IPS-18c (cell line): Measurements from ENCODE around the gene CPTP.
A peak's percentile ranks its signal among the peaks of the same experiment; 100 is the strongest.

Experiments used
- H3K4me3 ChIP-seq: 2 replicates; pipeline ENCODE4 v1.7.0; 2013; ENCODE audit warnings: low read depth, mild to moderate bottlenecking, low read length, moderate library complexity; ENCODE audit not compliant: insufficient read depth
- H3K9me3 ChIP-seq: one replicate; pipeline ENCODE4 v1.6.1; 2013; ENCODE audit warnings: mild to moderate bottlenecking, low read length, moderate library complexity; ENCODE audit not compliant: control insufficient read depth, insufficient read depth

CPTP gene

DNA sequence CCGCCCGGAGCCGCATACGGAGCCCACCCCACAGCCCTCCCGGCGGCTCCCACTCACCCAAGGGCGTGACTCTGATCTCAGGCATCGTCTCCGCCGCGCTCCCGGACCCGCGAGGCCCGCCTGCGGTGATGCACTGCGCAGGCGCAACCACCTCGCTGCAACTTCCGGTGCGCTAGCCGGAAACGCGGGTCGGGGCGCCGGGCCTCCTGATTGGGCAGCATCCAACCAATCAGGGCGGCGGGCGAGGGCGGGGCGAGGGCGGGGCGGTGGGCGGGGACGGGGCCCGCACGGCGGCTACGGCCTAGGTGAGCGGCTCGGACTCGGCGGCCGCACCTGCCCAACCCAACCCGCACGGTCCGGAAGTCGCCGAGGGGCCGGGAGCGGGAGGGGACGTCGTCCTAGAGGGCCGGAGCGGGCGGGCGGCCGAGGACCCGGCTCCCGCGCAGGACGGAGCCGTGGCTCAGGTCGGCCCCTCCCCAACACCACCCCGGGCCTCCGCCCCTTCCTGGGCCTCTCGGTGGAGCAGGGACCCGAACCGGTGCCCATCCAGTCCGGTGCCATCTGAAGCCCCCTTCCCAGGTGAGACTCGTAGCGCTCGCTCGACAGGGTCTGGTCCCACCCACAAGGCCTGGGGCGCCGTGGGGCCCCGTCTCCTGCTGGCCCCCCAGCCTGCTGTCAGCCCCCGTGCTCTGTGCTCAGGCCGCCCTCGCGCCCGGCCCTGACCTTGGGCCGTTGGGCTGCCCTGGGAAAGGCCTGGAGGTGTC, at the start of gene CPTP, which contains the start of gene INTS11:
Gene CPTP, plus strand, starts transcription at position 279 of the 764 bp plus-strand sequence. CDS start 2,109 bp downstream, outside the sequence.
Gene INTS11, minus strand, starts transcription at position 137 of the 764 bp plus-strand sequence. Its CDS starts 52 bp downstream, at position 85.
- Histone ChIP-seq H3K4me3 (peak within 1 kb of the TSS; percentile 93), H3K9me3 (no peaks in the 10 kb centered on the region)

DNA sequence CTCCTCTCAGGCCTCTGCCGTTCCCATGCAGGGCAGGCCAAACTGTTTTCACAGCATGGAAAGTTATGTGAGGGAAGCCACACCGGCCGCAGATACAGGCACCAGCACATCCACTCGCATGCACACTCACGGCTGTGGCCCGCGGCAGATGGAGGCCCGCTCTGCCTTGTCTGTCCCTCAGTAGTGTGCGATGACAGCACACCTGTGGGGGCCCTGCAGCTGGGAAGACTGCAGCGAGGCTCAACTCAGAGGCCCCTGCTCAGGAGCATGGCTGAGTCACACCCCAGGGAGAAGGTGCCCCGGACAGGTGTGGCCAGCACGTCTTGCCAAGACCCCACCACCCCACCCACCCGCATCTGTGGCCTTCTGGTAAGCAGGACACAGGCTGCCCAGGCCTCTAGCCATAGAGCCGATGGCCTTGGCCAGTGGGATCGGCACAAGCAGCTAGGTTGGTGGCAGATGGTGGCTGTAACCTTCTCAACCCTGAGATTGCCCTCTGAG, 49.6 kb upstream of the CPTP start:
- no peaks in the 10 kb centered on the region for H3K9me3 ChIP-seq
- no peak overlapping the region for H3K4me3 ChIP-seq

DNA sequence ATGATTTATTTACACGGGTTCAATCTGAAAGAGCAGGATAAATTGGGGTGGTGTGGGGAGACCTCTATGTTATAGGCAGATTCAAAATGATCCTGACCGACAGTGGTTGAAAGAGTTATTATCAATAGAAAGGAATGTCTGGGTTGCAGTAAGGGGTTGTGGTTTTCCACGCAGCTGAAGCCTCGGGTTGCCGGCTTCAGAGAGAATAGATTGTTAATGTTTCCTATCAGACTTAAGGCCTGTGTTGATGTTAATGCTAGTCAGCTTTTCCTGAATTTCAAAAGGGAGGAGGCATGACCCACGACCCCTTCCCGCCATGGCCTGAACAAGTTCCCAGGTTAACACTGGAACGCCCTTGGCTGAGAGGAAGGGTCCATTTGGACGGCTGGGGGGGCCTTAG, 48.8 kb upstream of the CPTP start:
- no peak overlapping the region for H3K4me3 ChIP-seq
- H3K9me3 ChIP-seq: no peaks in the 10 kb centered on the region

DNA sequence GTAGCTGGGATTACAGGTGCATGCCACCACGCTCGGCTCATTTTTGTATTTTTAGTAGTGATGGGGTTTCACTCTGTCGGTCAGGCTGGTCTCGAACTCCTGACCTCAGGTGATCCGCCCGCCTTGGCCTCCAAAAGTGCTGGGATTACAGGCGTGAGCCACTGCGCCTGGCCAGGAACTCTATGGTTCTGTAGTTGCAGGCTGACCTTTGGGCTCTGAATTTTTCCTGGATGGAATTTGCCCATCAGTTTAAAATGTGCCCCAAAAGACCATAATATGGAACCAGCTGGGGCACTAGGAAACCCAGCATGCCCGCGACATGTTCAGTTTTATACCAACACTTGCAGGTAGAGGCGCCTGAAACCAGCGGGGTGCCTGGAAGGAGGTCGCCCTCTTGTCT, 46.0 kb upstream of the CPTP start:
- Histone ChIP-seq H3K4me3 (no peak overlapping the region), H3K9me3 (no peaks in the 10 kb centered on the region)

DNA sequence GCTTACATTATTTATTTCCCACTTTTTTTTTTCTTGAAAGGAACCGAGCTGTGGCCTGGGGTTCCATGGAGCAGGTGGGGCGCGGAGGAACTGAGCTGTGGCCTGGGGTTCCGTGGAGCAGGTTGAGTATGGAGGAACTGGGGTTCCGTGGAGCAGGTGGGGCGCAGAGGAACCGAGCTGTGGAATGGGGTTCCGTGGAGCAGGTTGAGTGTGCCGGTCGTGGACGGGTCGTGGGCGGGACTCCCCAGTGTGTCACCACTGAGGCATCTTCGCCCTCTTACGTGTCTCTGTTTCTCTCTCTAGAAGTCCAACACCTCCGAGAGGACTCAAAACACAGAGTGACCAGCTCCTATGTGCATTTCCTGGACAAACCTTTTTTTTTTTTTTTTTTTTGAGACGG, 45.6 kb upstream of the CPTP start:
- Histone ChIP-seq H3K4me3 (no peak overlapping the region), H3K9me3 (no peaks in the 10 kb centered on the region)

DNA sequence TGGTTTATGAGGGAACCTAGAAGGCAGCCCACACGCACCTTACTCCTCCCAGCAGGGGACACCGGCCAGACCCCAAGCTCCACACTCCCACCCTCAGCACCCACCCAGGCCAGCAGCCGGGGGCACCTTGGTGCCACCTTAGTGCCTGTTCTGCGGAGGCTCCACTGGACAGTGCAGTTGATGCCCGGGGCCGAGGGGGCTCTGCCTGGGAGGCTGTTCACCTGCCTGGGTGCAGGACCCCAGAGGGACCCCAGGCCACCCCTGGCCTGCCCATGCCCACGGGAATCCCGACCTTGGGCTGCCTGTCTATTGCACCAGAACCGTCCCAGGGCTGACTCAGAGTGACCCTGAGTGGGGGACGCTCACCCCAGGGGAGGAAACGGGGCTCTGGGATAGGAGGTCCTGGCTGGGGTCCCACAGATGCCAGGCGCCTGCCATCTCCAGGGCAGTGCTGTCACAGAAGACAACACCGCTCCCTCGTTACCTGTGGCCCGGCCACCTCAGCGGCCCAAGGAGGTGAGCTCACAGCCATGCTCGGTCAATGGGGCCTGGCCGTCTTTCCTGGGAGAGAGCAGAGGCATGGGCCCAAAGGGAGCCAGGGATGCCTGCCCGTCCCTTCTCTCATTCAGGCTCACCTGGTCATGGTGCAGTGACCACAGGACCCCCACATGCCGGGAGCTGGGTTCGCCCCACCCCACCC, 43.7 kb upstream of the CPTP start:
- no peak overlapping the region for H3K4me3 ChIP-seq
- no peaks in the 10 kb centered on the region for H3K9me3 ChIP-seq

DNA sequence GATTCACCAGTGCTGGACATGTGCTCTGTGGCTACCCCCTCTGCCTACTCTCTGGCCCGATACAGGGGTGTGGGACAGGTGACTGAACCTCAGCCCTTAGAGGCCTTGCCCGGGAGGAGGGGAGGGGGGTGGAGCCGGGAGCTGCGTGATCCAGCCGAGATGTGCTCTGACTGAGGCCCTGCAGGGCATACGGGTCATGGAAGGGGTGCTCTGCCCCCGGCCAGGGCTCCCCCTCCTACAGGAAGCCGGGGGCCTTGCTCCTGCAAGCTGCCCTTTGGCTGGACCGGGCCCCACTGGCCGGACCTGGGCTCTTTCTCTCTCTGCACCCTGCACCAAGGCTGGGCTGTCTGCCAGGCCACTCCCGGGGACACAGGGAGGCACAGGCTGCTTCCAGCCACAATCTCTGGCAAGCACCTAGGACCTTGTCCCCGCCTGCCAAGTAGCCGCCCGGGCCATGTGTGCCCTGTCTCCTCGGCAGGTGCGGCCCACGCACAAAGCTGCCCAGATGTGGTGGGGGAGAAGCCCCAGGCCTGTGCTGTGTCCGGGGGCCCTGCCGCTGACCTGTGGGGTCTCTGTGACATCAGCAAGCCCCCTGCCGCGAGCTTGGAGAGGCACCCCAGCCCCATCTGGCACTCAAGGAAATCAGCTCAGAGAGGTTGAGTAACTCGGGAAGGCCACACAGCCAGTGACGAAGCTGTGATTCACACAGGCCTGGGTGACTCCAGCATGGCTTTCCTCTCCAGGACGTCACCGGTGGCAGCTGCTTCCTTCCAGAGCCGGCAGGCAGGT, 42.9 kb upstream of the CPTP start:
- Histone ChIP-seq H3K4me3 (no peak overlapping the region), H3K9me3 (no peaks in the 10 kb centered on the region)

DNA sequence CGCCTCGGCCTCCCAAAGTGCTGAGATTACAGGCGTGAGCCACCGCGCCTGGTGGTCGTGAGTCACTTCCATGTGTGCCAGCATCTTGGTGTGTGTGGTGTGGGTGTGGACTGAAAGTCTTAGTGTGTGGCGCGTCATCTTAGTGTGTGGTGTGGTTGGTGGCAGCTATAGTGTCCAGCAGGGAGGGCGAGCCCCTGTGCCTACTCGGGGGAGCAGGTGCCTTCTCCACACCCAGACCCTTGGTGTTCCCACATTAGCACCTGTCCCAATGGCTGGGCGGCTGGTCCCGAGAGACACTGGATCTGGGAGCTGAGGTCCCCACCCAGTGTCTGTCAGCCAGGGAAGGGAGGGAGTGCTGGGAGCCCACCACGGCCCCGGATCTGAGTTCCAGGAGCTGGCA, 41.6 kb upstream of the CPTP start:
- Histone ChIP-seq H3K4me3 (no peak overlapping the region), H3K9me3 (no peaks in the 10 kb centered on the region)

DNA sequence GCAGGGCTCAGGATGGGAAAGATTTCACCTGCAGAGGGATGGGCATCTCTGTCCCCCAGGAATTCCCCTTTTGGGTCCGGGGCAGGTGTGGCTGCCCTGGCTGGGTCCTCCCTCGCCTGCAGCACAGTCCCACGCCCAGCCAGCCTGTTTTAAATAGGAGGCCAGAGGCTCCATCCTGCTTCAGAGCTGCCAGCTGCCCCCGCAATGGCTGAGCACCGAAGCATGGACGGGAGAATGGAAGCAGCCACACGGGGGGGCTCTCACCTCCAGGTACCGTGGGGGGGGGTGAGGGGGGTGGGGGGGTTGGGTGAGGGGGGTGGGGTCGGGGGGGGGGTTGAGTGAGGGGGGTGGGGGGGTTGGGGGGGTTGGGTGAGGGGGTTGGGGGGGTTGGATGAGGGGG, 40.8 kb upstream of the CPTP start:
- no peaks in the 10 kb centered on the region for H3K9me3 ChIP-seq
- H3K4me3 ChIP-seq: no peak overlapping the region

DNA sequence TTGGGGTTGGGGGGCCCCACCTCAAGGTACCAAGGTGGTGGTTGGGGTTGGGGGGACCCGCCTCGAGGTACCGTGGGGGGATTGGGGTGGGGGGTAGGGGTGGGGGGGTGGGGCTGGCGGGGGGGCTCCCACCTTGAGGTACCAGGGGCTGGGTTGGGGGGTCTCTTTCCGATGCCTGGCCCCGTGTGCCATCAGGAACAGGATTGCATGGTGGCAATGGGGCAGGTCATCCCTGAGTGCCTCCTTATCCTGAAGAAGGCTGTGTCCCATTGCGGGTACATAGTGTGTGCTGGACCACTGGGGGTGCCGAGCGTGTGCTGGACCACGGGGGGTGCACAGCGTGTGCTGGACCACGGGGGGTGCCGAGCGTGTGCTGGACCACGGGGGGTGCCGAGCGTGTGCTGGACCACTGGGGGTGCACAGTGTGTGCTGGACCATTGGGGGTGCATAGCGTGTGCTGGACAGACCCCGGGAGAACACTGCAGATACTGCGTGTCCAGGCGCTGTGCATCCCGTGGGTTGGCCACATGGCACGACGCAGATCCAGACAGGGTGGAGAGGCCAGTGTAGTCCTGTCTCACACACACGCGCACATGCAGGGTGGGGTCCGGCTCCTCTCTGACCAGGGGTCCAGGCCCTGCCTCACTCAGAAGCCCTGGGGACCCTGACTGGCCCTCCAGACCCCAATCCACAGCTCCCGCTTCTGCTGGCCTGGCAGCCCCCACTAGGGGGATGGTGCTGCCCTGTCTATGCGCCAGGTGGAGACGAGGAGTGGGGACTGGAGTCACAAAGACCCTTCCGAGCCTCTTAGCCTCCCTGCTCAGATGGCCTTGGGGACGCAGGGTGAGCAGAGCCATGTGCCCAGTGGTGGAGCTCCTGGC, 40.1 kb upstream of the CPTP start:
- Histone ChIP-seq H3K9me3 (no peaks in the 10 kb centered on the region), H3K4me3 (no peak overlapping the region)

DNA sequence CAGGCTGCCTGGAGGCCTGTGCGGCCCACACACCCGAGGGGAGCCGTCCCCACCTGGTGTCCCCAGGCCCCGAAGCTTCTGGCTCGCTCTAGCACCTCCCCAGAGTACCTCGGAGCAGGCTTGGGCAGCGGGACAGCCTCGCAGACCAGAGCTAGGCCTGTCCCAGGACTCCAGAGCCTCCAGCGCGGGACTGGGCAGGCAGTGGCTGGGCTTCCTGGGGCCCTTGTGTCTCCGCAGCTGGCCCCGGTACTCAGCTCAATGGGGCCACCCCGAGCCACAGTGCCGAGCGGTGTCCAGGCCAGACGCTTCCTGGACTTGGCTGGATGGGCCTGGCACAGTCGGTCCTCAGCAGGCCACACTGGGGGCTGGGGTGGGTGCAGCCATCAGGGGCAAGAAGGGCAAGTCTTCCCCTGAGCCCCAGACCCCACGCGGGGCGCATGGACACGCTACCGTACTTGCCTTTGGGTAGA, 39.5 kb upstream of the CPTP start:
- no peak overlapping the region for H3K4me3 ChIP-seq
- H3K9me3 ChIP-seq: no peaks in the 10 kb centered on the region

DNA sequence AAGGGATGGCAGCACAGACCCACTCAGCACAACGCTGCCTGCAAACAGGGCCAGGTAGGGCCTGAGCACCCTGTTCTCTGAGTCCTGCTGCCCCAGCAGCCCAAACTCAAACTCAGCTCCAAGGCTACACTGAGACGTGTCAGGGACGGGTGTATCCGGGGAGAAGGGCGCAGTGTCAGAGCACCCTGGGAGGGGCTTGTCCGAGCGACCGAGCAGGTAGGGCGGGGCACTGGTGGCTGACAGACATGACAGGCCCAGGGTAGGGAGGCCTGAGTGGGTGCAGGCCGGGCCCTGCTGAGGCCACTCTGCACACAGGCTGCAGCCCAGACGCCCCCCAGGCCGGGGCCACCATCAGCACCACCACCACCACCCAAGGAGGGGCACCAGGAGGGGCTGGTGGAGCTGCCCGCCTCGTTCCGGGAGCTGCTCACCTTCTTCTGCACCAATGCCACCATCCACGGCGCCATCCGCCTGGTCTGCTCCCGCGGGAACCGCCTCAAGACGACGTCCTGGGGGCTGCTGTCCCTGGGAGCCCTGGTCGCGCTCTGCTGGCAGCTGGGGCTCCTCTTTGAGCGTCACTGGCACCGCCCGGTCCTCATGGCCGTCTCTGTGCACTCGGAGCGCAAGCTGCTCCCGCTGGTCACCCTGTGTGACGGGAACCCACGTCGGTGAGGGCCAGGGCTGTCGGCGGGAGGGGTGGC, 38.8 kb upstream of the CPTP start:
- H3K4me3 ChIP-seq: no peak overlapping the region
- H3K9me3 ChIP-seq: no peaks in the 10 kb centered on the region

DNA sequence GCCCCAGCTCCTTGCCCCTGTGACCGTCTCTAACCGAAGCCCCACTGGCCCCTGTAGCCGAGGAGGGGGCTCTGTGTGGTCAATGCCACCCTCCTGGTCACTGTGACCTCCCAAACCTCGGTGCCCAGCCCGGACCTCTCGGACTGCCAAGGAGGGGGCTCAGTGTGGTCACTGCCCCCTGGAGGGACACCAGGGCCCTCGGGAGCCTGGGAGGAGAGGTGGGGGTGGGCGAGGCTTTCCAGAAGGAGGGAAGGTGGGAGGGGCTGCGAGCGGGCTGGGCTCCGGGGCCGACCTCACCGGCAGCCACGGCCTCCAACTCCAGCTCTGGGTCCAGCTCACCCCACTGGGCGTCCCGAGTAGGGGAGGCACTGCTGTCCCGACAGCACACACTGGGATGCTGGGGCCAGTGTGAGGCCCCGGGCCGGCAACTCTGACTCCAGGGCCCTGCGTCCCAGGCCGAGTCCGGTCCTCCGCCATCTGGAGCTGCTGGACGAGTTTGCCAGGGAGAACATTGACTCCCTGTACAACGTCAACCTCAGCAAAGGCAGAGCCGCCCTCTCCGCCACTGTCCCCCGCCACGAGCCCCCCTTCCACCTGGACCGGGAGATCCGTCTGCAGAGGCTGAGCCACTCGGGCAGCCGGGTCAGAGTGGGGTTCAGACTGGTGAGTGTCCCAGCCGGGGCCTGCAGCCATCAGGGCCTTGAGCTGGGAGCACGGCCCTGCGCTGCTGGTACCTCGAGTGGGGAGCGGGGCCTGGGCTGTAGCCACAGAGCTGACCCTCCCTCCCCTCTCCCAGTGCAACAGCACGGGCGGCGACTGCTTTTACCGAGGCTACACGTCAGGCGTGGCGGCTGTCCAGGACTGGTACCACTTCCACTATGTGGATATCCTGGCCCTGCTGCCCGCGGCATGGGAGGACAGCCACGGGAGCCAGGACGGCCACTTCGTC, 38.0 kb upstream of the CPTP start:
- Histone ChIP-seq H3K9me3 (no peaks in the 10 kb centered on the region), H3K4me3 (no peak overlapping the region)

DNA sequence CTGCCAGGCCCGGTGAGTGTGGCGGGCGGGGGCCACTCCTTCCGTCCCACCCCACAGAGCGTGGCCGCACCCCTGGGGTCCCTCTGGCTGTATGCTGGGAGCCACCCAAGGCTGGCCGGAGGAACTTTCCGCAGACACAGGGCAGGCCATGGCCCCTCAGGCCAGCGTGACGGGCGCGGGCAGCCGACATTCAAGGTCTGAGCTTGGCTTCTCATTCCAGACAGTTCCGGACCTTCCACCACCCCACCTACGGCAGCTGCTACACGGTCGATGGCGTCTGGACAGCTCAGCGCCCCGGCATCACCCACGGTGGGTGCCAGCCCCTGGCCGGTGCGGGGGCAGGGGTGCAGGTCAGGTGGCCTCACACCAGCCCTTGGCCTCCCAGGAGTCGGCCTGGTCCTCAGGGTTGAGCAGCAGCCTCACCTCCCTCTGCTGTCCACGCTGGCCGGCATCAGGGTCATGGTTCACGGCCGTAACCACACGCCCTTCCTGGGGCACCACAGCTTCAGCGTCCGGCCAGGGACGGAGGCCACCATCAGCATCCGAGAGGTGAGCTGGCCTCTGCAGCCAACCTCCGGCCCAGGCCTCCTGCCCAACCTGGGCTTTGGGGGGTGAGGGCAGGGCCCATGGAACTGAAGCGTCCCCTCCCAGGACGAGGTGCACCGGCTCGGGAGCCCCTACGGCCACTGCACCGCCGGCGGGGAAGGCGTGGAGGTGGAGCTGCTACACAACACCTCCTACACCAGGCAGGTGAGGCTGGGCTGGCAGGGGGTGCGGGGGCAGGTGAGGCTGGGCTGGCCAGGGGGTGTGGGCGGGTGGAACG, 37.1 kb upstream of the CPTP start:
- no peak overlapping the region for H3K4me3 ChIP-seq
- H3K9me3 ChIP-seq: no peaks in the 10 kb centered on the region
